Measurements from ENCODE around the gene IL18R1.

DNA sequence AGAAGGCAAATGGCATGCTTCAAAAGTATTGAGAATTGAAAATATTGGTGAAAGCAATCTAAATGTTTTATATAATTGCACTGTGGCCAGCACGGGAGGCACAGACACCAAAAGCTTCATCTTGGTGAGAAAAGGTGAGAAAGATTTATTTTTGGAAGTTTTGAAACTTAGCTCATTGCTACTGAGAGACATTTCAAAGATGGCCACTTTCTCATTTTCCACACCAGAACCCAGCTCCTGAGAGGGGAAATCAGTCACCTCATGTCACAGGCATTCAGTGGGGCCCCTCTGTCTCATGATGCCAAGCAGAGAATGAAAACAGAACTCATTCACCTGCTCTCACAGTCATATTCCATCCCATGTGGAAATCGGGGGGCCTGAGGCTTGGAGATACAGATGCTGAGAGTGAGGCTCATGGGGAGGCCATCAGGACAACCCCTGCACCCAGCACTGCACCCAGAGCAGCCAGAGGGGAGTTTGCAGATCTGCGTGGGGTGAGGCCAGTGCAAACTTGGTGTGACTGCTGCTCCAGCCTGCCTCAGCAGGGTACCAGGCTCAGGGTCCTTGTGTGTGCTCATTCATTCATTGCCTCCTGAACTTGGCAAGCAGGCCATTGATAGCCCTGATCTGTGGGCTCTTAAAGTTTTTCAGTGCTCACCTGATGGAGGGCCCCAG is 31.4 kb downstream of the IL18R1 start:
- TF ChIP-seq, protein P1, sequence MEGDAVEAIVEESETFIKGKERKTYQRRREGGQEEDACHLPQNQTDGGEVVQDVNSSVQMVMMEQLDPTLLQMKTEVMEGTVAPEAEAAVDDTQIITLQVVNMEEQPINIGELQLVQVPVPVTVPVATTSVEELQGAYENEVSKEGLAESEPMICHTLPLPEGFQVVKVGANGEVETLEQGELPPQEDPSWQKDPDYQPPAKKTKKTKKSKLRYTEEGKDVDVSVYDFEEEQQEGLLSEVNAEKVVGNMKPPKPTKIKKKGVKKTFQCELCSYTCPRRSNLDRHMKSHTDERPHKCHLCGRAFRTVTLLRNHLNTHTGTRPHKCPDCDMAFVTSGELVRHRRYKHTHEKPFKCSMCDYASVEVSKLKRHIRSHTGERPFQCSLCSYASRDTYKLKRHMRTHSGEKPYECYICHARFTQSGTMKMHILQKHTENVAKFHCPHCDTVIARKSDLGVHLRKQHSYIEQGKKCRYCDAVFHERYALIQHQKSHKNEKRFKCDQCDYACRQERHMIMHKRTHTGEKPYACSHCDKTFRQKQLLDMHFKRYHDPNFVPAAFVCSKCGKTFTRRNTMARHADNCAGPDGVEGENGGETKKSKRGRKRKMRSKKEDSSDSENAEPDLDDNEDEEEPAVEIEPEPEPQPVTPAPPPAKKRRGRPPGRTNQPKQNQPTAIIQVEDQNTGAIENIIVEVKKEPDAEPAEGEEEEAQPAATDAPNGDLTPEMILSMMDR (IDR thresholded peaks at IDR 0.05): no peak
- TF ChIP-seq EP300 (IDR thresholded peaks at IDR 0.05) (no peak), POLR2AphosphoS5 (IDR thresholded peaks at IDR 0.05) (no peak), POLR2A (IDR thresholded peaks at IDR 0.05) (no peak)
